Measurements from ENCODE around the gene CERS6.
"Not testable (repeated sequence)": the region's sequence is repeated elsewhere in the genome, so short reads cannot be mapped to it uniquely, and the experiment has no call there.

The CERS6 gene

GRCh38 chr2:168742258-168742932, 286.3 kb downstream of the CERS6 start:
- no peak for DNase-seq

- DNase-seq: no peak
Measured at GRCh38 chr2:168744844-168745243, 288.8 kb downstream of the CERS6 start.

- DNase-seq: no peak
Measured at GRCh38 chr2:168748461-168748860, 292.4 kb downstream of the CERS6 start.

- DNase-seq: no peak
Measured at GRCh38 chr2:168749297-168749696, 293.2 kb downstream of the CERS6 start.

GRCh38 chr2:168751104-168751740, 295.1 kb downstream of the CERS6 start:
- no peak for DNase-seq

GRCh38 chr2:168752361-168752760, 296.3 kb downstream of the CERS6 start:
- DNase-seq: no peak

- no peak for DNase-seq
Measured at GRCh38 chr2:168753765-168754329, 297.8 kb downstream of the CERS6 start.

GRCh38 chr2:168757223-168757622, 301.2 kb downstream of the CERS6 start:
- DNase-seq: no peak

- DNase-seq: no peak
Measured at GRCh38 chr2:168758970-168759820, 303.1 kb downstream of the CERS6 start.

GRCh38 chr2:168765401-168765800, 309.3 kb downstream of the CERS6 start:
- no peak for DNase-seq

GRCh38 chr2:168766600-168766999, 310.5 kb downstream of the CERS6 start:
- no peak for DNase-seq

- no peak for DNase-seq
Measured at GRCh38 chr2:168767258-168767657, 311.2 kb downstream of the CERS6 start.

GRCh38 chr2:168768357-168768756, 312.3 kb downstream of the CERS6 start:
- DNase-seq: not testable (repeated sequence)

GRCh38 chr2:168770796-168771195, 314.7 kb downstream of the CERS6 start:
- DNase-seq: no peak

GRCh38 chr2:168772704-168773103, 316.6 kb downstream of the CERS6 start:
- DNase-seq: no peak

- DNase-seq: no peak
Measured at GRCh38 chr2:168773128-168773527, 317.1 kb downstream of the CERS6 start.

- no peak for DNase-seq
Measured at GRCh38 chr2:168773719-168774521, 317.8 kb downstream of the CERS6 start.

GRCh38 chr2:168775837-168776236, 319.8 kb downstream of the CERS6 start:
- no peak for DNase-seq

GRCh38 chr2:168780669-168781071, 324.6 kb downstream of the CERS6 start:
- DNase-seq: no peak

GRCh38 chr2:168781191-168781817, 325.2 kb downstream of the CERS6 start:
- DNase-seq: no peak

- no peak for DNase-seq
Measured at GRCh38 chr2:168782271-168782670, 326.2 kb downstream of the CERS6 start.

GRCh38 chr2:168784993-168785392, 328.9 kb downstream of the CERS6 start:
- DNase-seq: no peak

Data from GOT3 (cell line).